ENCODE results near the gene GGA1. TPM values are rescaled to one million over a fixed set of nuclear protein-coding genes. Genes with fewer than 3 reads are reported as not detected.
"Not testable (repeated sequence)": the region's sequence is repeated elsewhere in the genome, so short reads cannot be mapped to it uniquely, and the experiment has no call there.

The GGA1 gene
- total RNA-seq, 2 experiments from 2014 or later = 59.7 to 62.8 TPM

DNA sequence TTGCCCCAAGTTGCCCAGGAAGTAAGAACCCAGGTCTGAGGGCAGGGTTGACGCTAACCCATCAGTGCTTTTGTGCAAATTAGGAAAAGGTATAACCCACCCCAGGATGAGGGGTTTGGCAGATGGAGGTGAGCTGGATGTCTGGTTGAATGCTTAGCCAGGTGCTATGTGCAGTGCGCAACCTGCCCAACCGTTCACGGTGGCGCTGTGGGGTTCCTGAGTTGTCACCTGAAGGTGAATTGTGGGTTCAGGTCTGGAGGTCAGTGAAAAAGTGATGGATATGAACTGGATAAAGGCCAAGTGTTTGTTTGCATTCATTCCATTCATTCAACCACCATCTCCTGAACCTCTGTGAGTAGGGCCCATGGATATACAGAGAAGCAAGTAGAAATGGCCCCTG is 14.4 kb upstream of the GGA1 start:
- DNase-seq = no peak
- Mint-ChIP-seq H3K27me3 (no peaks in the 10 kb centered on the region), H3K9me3 (no peaks in the 10 kb centered on the region), H3K27ac (no peak overlapping the region), H3K4me3 (no peak overlapping the region), H3K4me1 (ENCODE audit: low read depth) (peaks cover 11% of the 10 kb centered on the region), H3K36me3 (ENCODE audit: low read depth) (no peaks in the 10 kb centered on the region)
- no peak for ATAC-seq
- POLR2A ChIA-PET = no interaction called here
- intact Hi-C loops (cut with micrococcal nuclease) = no loop called here
- CTCF ChIA-PET = interaction anchor here (8.0 to 8.3 kb wide), 2 partner anchors 14 to 28 kb away, joined by 119 to 166 read pairs; partner anchors contain the start of gene GGA1
- no peak for TF ChIP-seq CTCF (IDR thresholded peaks at IDR 0.05)

DNA sequence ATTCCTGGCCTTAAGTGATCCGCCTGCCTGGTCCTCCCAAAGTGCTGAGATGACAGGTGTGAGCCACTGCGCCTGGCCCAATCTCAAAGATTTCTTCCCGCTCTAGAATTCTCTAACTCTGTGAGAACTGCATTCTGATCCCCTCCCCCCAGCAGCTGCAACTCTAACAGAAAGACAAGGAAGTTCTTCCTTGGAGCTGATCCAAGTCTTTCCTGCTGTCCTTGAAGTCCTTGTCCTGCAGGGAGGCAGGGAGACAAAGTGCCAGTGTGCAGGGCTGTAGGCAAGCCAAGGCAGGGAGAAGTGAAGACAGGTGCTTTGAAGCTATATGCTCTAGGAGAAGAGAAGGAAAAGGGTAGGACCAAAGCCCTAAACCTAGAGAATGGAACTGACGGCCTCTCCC is 9.5 kb upstream of the GGA1 start:
- intact Hi-C loops (cut with micrococcal nuclease) = no loop called here
- Mint-ChIP-seq H3K9me3 (no peaks in the 10 kb centered on the region), H3K4me3 (no peak overlapping the region), H3K4me1 (ENCODE audit: low read depth) (peaks cover 15% of the 10 kb centered on the region), H3K27ac (no peak overlapping the region), H3K36me3 (ENCODE audit: low read depth) (no peaks in the 10 kb centered on the region), H3K27me3 (no peaks in the 10 kb centered on the region)
- DNase-seq (no peak), ATAC-seq (no peak)
- ChIA-PET CTCF (interaction anchor here (0.9 to 8.0 kb wide), 3 partner anchors 9 to 55 kb away, joined by 3 to 119 read pairs (median 14); partner anchors contain the start of gene GGA1), POLR2A (interaction anchor here (0.7 kb wide), 1 partner anchor 34 kb away, joined by 3 read pairs; no protein-coding TSS in a partner anchor)
- no peak for TF ChIP-seq CTCF (IDR thresholded peaks at IDR 0.05)

DNA sequence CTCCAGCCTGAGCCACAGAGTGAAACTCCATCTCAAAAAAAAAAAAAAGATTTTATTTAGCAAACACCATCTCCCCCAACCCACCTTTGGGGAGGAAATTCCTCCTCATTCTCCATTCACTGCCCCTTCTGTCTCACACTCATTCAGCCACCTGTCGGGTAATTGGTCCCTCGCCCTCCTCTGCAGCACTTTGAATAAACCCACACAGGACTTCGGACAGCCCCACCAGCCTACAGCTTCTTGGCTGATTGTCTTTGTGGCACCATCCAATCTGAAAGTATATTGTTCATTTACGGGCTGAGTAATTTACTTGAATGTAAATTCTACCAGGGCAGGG is 7.5 kb upstream of the GGA1 start:
- DNase-seq = no peak
- H3K4me3 Mint-ChIP-seq = no peak overlapping the region
- intact Hi-C loops (cut with micrococcal nuclease) = no loop called here
- no peaks in the 10 kb centered on the region for H3K36me3 Mint-ChIP-seq (ENCODE audit: low read depth)
- no peak for ATAC-seq
- H3K27ac Mint-ChIP-seq = no peak overlapping the region
- no peak for TF ChIP-seq CTCF (IDR thresholded peaks at IDR 0.05)
- no peaks in the 10 kb centered on the region for H3K9me3 Mint-ChIP-seq
- CTCF ChIA-PET = interaction anchor here (0.7 to 4.2 kb wide), 4 partner anchors 9 to 42 kb away, joined by 3 to 14 read pairs (median 4); no protein-coding TSS in a partner anchor
- H3K27me3 Mint-ChIP-seq = no peaks in the 10 kb centered on the region
- POLR2A ChIA-PET = interaction anchor here (1.2 kb wide), 1 partner anchor 60 kb away, joined by 3 read pairs; no protein-coding TSS in a partner anchor
- peaks cover 30% of the 10 kb centered on the region for H3K4me1 Mint-ChIP-seq (ENCODE audit: low read depth)

GRCh38 chr22:37601540-37602442 is 6.8 kb upstream of the GGA1 start:
- POLR2A ChIA-PET = interaction anchor here (1.2 to 1.7 kb wide), 2 partner anchors 9 to 61 kb away, joined by 3 to 6 read pairs; no protein-coding TSS in a partner anchor
- ATAC-seq = peak; percentile 32

GRCh38 chr22:37602546-37603277 is 5.9 kb upstream of the GGA1 start:
- H3K27ac Mint-ChIP-seq; intact Hi-C loops (cut with micrococcal nuclease); ATAC-seq; H3K36me3 Mint-ChIP-seq (ENCODE audit: low read depth); H3K9me3 Mint-ChIP-seq; H3K27me3 Mint-ChIP-seq; H3K4me3 Mint-ChIP-seq; DNase-seq: not testable (repeated sequence)
- peaks cover 37% of the 10 kb centered on the region for H3K4me1 Mint-ChIP-seq (ENCODE audit: low read depth)
- ChIA-PET CTCF (interaction anchor here (1.3 to 4.2 kb wide), 3 partner anchors 10 to 40 kb away, joined by 6 to 24 read pairs (median 14); no protein-coding TSS in a partner anchor), POLR2A (interaction anchor here (0.8 to 1.7 kb wide), 3 partner anchors 10 to 131 kb away, joined by 3 to 6 read pairs (median 3); no protein-coding TSS in a partner anchor)

More at GRCh38 chr22:37601540-37602442, 6.8 kb upstream of the GGA1 start:
- CTCF ChIA-PET = interaction anchor here (1.0 to 4.2 kb wide), 4 partner anchors 9 to 41 kb away, joined by 3 to 24 read pairs (median 10); no protein-coding TSS in a partner anchor
- DNase-seq = no peak
- no peaks in the 10 kb centered on the region for H3K36me3 Mint-ChIP-seq (ENCODE audit: low read depth)
- H3K4me1 Mint-ChIP-seq (ENCODE audit: low read depth) = peaks cover 30% of the 10 kb centered on the region
- TF ChIP-seq CTCF (IDR thresholded peaks at IDR 0.05) = no peak
- H3K27ac Mint-ChIP-seq = no peak overlapping the region
- H3K4me3 Mint-ChIP-seq = no peak overlapping the region
- no peaks in the 10 kb centered on the region for H3K9me3 Mint-ChIP-seq
- intact Hi-C loops (cut with micrococcal nuclease) = no loop called here
- no peaks in the 10 kb centered on the region for H3K27me3 Mint-ChIP-seq
